Head of caudate nucleus (tissue), 42 donors: ENCODE measurements around the gene CCT6A.
"Not testable (repeated sequence)": the region's sequence is repeated elsewhere in the genome, so short reads cannot be mapped to it uniquely, and the experiment has no call there.

Source experiments
- DNase-seq, 42 donors: peaks; one replicate each; pipeline versions ENCODE4 v3.0.0 to v3.0.0-alpha.2; 2020 to 2021; ENCODE audit warnings: mixed read lengths in 7 of 42
- intact Hi-C: fragments of 100-400 bp; cut with DNase I; formaldehyde crosslinking; loops from one replicate; pipeline ENCODE4 v1.15.0; 2022

The CCT6A gene

GRCh38 chr7:56086761-56087160 is 35.2 kb downstream of the CCT6A start:
- intact Hi-C loops, result no loop called here
- DNase-seq, result peak in 1 of 42 donors; percentile 22

GRCh38 chr7:56087445-56087844 is 35.9 kb downstream of the CCT6A start:
- intact Hi-C loops, result no loop called here
- DNase-seq, result peak in 1 of 42 donors; percentile 10

GRCh38 chr7:56091591-56091990 is 40.0 kb downstream of the CCT6A start:
- DNase-seq, result peak in 35 of 42 donors; percentile 9 to 82 (median 51)
- intact Hi-C loops, result no loop called here

GRCh38 chr7:56092388-56092787 is 40.8 kb downstream of the CCT6A start:
- intact Hi-C loops, DNase-seq: not testable (repeated sequence)

GRCh38 chr7:56092789-56093531 is 41.4 kb downstream of the CCT6A start, which contains the start of gene PHKG1:
TSS of gene PHKG1 (minus strand) at chr7:56092952. CDS start at chr7:56088941, 4,011 bp downstream.
- intact Hi-C loops, result no loop called here

GRCh38 chr7:56097700-56098099 is 46.1 kb downstream of the CCT6A start:
- no peak for DNase-seq
- intact Hi-C loops, result no loop called here

More at GRCh38 chr7:56092789-56093531, 41.4 kb downstream of the CCT6A start, which contains the start of gene PHKG1:
- DNase-seq, result peak; percentile 54 to 93 (median 80)

- DNase-seq, intact Hi-C loops: not testable (repeated sequence)
Observed at GRCh38 chr7:56098187-56099008, 46.8 kb downstream of the CCT6A start.

GRCh38 chr7:56099653-56100052 is 48.1 kb downstream of the CCT6A start:
- no peak for DNase-seq
- intact Hi-C loops, result no loop called here

- intact Hi-C loops, result not testable (repeated sequence)
- peak in 1 of 42 donors; percentile 2 for DNase-seq
Observed at GRCh38 chr7:56104138-56104537, 52.6 kb downstream of the CCT6A start.

GRCh38 chr7:56105508-56105907 is 53.9 kb downstream of the CCT6A start:
- peak in 2 of 42 donors; percentile 38 to 59 for DNase-seq
- intact Hi-C loops, result no loop called here

GRCh38 chr7:56106108-56107073 is 54.8 kb downstream of the CCT6A start, which contains the start of gene CHCHD2:
TSS of gene CHCHD2 (minus strand) at chr7:56106476. CDS start at chr7:56106413, 63 bp downstream.
- intact Hi-C loops, result no loop called here

GRCh38 chr7:56107954-56108258 is 56.3 kb downstream of the CCT6A start:
- intact Hi-C loops, result no loop called here
- no peak for DNase-seq

More at GRCh38 chr7:56106108-56107073, 54.8 kb downstream of the CCT6A start, which contains the start of gene CHCHD2:
- DNase-seq, result peak; percentile 94 to 99 (median 98)

- intact Hi-C loops, result no loop called here
- DNase-seq, result no peak
Observed at GRCh38 chr7:56110611-56111010, 59.0 kb downstream of the CCT6A start.

GRCh38 chr7:56112244-56112643 is 60.7 kb downstream of the CCT6A start:
- peak in 1 of 42 donors; percentile 11 for DNase-seq
- intact Hi-C loops, result not testable (repeated sequence)
